GM18873 (cell line): ENCODE data around the gene TNFSF10.
"Not testable (repeated sequence)": the region's sequence is repeated elsewhere in the genome, so short reads cannot be mapped to it uniquely, and the experiment has no call there.

Experiments
- ATAC-seq: cut with Tn5 transposase; IDR thresholded peaks from one replicate; pipeline ENCODE4 v1.9.1; 2021; ENCODE audit warnings: mild to moderate bottlenecking, moderate library complexity, moderate number of reproducible peaks; ENCODE audit not compliant: unreplicated experiment, low FRiP score

Gene TNFSF10

DNA sequence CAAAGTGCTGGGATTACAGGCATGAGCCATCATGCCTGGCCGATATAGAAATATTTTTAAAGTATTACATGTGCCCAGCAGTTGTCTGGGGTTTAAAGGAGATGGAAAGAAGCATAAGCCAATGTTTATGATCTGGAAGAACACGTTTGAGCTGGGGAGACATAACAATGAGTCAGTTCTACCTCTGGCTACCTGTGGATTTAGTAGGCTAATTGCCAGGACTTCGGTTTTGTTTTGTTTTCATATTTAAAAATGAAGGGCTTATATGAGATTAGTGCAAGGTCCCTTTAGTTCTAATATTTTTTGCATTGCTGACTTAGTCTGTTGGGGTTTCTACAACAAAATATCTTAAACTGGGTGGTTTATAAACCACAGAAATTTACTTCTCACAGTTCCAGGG is 22.9 kb upstream of the TNFSF10 start:
- ATAC-seq = no peak

GRCh38 chr3:172544404-172544803 is 21.2 kb upstream of the TNFSF10 start:
- ATAC-seq = no peak

GRCh38 chr3:172543884-172544283 is 20.7 kb upstream of the TNFSF10 start:
- no peak for ATAC-seq

DNA sequence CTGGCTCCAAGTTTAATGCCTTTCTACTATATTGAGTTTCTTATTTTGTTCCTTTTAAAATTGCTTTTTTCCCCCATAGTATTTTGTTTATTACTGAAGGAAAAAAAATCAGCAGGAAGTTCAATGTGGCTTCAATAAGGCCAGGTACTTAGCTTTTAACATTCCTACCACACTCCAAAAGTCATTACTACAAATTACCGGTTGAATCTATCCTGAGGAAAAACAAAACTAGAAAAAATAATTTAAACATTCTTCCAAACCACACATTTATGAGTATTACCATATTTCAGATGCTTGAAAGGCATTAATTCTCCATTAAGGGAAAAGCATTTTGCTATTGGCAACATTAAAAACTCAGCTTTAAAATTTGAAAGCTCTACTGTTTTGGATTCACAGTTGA is 20.2 kb upstream of the TNFSF10 start:
- no peak for ATAC-seq

DNA sequence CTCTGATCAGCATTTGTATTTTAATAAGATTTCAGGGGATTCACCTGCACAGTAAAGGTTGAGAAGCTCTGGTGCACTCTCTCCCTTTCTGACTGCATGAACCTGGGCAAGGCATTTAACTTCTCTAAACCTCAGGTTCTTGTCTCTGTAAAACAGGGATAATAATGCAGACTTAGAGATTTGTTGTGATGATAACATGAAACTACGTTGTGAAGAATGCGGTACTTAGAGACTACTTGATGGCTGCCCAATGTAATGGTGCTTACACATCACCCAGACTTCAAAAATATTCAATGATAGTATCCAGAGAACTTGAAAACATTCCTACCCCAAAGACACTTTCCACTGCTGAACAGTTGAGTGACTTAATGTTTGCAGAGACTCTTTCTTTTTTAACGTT is 19.8 kb upstream of the TNFSF10 start:
- no peak for ATAC-seq

GRCh38 chr3:172541945-172542488 is 18.8 kb upstream of the TNFSF10 start:
- no peak for ATAC-seq

DNA sequence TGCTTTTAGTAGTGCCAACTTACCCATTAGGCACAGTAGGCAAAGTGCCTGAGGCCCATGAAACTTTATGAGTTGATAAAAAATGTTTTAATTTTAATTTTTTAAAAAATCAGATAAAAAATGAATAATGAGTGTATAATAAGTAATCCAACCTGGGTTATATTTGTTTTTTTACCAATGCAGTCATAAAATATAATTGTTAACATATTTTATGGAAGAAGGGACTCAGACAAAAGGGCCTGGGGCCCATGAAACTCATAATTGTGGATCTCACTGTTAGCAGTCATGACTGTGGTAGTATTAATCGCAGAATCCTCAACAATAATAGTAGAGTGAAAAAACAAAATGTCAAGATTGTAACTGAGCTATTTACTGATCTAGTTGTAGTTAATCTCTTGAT is 16.8 kb upstream of the TNFSF10 start:
- ATAC-seq = no peak

DNA sequence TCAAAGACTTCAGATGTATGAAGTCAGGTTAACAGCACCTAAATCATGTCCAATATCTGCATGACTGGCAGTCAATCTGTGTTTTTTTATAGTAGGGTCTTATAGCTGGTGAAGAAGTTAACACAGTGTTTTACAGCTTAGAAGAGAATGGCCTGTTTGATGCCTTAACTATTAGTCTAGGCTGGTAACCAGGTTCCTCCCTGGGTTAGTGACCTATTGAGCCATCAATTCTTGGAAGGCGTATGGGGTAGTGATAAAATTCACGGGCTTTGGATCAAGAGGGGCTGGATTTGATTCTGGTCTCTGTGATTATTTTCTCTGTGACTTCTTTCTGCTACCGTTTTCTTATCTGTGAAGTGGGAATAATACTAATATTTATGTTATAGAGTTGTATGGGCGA is 16.0 kb upstream of the TNFSF10 start:
- no peak for ATAC-seq

GRCh38 chr3:172538368-172539151 is 15.3 kb upstream of the TNFSF10 start:
- no peak for ATAC-seq

DNA sequence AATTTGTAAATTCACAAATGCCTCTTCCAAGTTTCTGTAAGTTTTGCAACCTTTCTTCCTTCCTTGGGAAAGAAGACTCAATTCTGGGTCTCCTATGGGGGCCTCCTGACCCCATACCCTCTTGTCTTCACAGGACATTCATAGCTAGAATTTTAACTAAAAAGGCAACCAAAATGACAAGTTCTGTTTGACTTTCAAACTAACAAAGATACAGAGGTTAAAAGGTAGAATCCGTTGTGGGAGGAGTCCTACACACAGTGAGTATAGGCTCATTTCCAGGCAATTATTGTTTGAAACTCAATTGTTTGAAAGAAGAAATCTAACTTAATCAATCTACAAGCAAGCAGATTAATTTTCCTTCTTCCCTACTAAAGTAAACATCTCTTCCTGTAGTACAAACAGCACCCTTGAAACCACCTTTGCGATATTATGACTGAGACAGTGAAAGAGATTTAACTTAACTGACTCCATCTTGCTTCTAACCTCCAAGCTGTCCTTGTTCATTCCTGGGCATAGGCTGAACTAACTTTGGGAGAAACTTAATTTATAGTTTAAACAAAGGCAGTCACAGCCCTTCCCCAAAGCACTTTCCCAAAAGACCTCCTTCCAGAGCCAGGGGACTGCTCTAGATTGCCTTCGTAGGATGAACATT is 14.4 kb upstream of the TNFSF10 start:
- ATAC-seq = no peak

- ATAC-seq = no peak
Measured at GRCh38 chr3:172536993-172537419, 13.8 kb upstream of the TNFSF10 start.

DNA sequence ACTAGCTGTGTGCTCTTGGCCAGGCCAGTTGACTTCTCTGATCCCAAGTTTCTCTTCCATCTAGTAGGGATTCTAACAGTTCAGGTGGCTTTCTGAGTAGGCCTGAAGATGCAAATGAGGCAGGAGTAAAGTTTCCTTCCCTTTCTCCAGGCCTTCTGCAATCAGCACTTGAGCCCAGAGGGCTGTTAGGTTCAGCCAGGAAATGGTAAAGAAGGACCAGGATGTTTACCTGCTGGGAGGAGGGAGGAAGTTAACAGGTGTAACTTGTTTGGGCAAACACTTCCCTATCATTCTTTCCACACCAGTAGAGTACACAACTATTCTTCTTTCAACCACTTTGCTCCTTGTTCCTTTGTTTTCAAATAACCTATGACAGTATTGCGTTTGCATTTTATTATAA is 13.3 kb upstream of the TNFSF10 start:
- ATAC-seq = no peak

DNA sequence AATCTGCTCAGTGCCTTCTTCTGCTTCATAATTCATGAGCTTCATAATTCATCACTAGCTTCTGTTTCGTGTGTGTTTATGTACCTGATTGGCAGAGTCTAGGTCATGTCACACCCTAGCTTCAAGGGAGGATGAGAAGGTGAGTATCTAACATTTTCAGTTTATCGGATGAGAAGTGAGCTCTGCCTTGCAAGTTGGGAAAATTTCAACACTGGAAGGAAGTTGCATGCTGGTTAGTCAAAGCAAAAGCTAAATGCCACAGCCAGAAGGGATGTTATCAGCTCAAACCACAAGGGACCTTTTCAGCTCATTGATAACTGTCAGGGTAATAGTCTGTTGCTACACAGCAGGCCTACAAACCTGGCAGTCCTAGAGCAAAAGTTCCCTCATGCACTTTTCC is 7.3 kb upstream of the TNFSF10 start:
- ATAC-seq = no peak

GRCh38 chr3:172530101-172530561 is 6.9 kb upstream of the TNFSF10 start:
- ATAC-seq = no peak

- no peak for ATAC-seq
Measured at GRCh38 chr3:172528677-172529076, 5.4 kb upstream of the TNFSF10 start.

DNA sequence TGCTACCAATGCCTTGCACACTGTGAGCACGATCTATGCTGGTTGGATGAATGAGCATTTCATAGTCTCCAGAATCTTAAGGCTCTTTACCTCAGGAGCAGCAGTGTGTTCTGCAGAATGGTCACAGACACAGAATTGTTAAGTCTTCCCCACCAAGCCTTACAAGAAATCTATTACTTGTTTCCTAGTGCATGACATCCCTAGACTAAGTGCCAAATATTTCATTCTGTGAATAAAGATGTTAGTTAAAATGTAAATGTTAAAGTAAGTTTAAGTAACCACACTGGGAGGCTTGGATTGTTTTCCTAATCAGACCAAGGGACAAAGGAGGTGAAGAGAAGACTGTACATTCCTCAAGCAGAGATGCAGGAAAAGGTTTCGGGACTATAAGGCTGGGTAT is 4.1 kb upstream of the TNFSF10 start:
- no peak for ATAC-seq

DNA sequence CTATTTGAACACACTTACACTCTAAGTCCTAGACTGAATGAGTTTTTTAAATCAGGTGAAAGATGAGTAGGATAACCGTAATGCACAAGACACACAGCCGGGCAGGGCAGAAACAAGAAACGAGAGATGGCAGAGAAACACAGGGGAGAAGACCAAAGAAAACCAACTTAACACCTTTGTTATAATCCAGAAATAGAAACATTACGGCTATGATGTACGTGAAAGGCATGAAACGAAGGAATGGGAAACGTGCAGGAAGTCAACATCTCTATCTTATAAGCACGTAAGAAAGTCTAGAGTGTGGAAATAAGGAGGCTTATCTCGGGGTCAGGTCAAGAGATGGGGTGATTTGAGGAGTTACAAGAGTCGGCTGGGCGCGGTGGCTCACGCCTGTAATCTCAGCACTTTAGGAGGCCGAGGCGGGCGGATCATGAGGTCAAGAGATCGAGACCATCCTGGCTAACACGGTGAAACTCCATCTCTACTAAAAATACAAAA is 1.9 kb upstream of the TNFSF10 start:
- no peak for ATAC-seq

GRCh38 chr3:172524611-172525010 is 1.4 kb upstream of the TNFSF10 start:
- no peak for ATAC-seq

DNA sequence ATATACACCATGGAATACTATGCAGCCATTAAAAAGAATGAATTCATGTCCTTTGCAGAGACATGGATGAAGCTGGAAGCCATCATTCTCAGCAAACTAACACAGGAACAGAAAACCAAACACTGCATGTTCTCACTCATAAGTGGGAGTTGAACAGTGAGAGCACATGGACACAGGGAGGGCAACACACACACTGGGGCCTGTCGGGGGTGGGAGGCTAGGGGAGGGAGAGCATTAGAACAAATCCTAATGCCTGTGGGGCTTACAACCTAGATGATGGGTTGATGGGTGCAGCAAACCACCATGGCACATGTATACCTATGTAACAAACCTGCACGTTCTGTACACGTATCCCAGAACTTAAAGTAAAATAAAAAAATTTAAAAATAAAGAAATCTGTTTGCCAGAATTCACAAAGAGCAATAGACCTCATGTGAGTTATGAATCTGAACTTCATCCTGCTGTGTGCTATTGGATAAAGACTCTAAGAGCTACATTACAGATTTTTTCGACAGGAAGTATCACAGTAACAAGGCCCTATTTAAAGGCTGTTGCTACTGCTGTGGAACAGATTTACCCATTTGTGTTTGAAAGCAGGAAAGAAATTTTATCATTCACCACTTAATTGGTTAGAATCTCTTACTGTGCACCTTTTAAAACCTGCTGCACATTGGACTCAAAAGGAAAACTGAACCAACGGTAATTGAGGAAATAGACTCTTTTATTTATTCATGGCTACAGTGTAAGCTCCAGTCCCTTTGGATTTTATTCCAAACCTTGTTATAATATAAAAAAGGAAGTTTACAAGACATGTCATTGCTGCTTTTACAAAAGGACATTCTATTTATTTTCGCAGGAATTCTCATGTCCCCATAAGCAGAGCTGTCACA is 1.1 kb downstream of the TNFSF10 start:
- ATAC-seq = not testable (repeated sequence)

GRCh38 chr3:172520301-172520831 is 2.9 kb downstream of the TNFSF10 start:
- ATAC-seq = peak; percentile 56
